AG04449 (cell line): ENCODE measurements around the gene TBC1D1.
A peak's percentile ranks its signal among the peaks of the same experiment; 100 is the strongest.

Experiments used
- CTCF ChIA-PET: fragments of 350-600 bp; formaldehyde crosslinking; extraction: SDS; loops from one replicate; lab custom pipeline; 2021; ENCODE audit warnings: antibody characterized with exemption; lab: Yijun Ruan, JAX
- POLR2A ChIA-PET: fragments of 400-600, 350-600 bp; formaldehyde crosslinking; extraction: SDS; loops from one replicate; lab custom pipeline; 2020; ENCODE audit warnings: antibody characterized with exemption, inconsistent platforms; lab: Yijun Ruan, JAX
- DNase-seq: peaks from one replicate; pipeline ENCODE4 v3.0.0-alpha.2; 2010; ENCODE audit warnings: low read depth, low spot score
- H3K4me3 ChIP-seq: 2 replicates; pipeline ENCODE4 v1.5.1; 2011; ENCODE audit warnings: low read depth, mild to moderate bottlenecking, control low read depth, low read length
- CTCF ChIP-seq: IDR thresholded peaks from one replicate; pipeline ENCODE4 v1.5.1; 2011; ENCODE audit warnings: mild to moderate bottlenecking, moderate library complexity, low read length, control low read depth, inconsistent platforms; ENCODE audit not compliant: insufficient read depth; ENCODE audit errors: missing control alignments

TBC1D1 gene

GRCh38 chr4:37903901-37904300, 13.0 kb downstream of the TBC1D1 start:
- ChIA-PET CTCF (no interaction called here), POLR2A (no interaction called here)
- no peak for TF ChIP-seq CTCF
- no peak for DNase-seq
- H3K4me3 ChIP-seq: no peak overlapping the region

DNA sequence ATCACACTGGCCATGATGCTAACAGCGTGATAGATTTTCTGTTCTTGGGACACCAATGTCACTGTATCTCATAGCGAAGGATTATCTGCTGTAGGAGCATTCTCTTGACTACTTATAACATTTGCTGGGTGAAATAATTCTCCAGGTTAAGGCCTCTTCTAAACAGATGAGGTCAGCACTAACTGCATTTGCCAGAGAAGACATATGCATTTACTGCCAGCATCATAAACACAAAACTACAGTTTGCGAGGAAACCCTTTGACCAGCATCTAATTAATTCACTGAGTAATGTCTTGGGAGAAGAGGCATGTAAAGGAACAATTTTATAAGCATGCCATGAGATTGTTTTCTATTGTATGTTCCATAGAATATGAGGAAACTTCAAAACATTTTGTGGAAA, 13.9 kb downstream of the TBC1D1 start:
- ChIA-PET CTCF (no interaction called here), POLR2A (no interaction called here)
- DNase-seq: no peak
- no peak for TF ChIP-seq CTCF
- no peak overlapping the region for H3K4me3 ChIP-seq

DNA sequence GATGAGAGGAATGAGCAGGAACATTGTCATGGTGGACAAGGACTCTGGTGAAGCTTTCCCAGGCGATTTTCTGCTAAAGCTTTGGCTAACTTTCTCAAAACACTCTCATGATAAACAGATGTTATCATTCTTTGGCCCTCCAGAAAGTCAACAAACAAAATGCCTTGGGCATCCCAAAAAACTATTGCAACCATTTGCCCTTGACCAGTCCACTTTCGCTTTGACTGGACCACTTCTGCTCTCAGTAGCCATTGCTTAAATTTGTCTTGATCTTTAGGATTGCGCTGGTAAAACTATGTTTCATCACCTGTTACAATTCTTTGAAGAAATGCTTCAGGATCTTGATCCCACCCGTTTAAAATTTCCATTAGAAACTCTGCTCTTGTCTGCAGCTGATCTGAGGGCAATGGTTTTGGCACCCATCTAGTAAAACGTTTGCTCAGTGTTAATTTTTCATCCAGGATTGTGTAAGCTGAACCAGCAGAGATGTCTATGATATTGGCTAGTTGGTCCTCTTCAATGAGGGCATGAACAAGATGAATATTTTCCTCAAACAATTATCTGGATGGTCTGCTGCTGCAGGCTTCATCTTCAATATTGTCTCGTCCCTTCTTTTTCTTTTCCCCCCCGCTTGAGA, 14.8 kb downstream of the TBC1D1 start:
- no peak for DNase-seq
- H3K4me3 ChIP-seq: no peak overlapping the region
- ChIA-PET POLR2A (no interaction called here), CTCF (no interaction called here)
- TF ChIP-seq CTCF: no peak

- ChIA-PET CTCF (no interaction called here), POLR2A (no interaction called here)
- H3K4me3 ChIP-seq: no peak overlapping the region
- peak; percentile 16 for DNase-seq
- TF ChIP-seq CTCF: no peak
These were observed 17.8 kb downstream of the TBC1D1 start for GRCh38 chr4:37908488-37909331.

GRCh38 chr4:37909332-37910090, 18.6 kb downstream of the TBC1D1 start:
- no peak for TF ChIP-seq CTCF
- no peak for DNase-seq
- CTCF ChIA-PET: no interaction called here
- no peak overlapping the region for H3K4me3 ChIP-seq
- POLR2A ChIA-PET: no interaction called here

GRCh38 chr4:37910091-37910486, 19.2 kb downstream of the TBC1D1 start:
- ChIA-PET POLR2A (no interaction called here), CTCF (no interaction called here)
- no peak overlapping the region for H3K4me3 ChIP-seq
- DNase-seq: no peak
- TF ChIP-seq CTCF: no peak
